ENCODE results near the gene CXCR2. TPM values are rescaled to one million over a fixed set of nuclear protein-coding genes. Genes with fewer than 3 reads are reported as not detected.

The CXCR2 gene
- total and polyA plus RNA-seq, 2 experiments from 2014 or later, result 0.52 to 1.6 TPM

GRCh38 chr2:218149848-218150440 lies 24.1 kb downstream of the CXCR2 start (continued):
- no peak for TF ChIP-seq JUNB (IDR thresholded peaks at IDR 0.05; ENCODE audit: unreplicated experiment)

- no peak for TF ChIP-seq STAT1 (IDR thresholded peaks at IDR 0.05; ENCODE audit: unreplicated experiment)
- TF ChIP-seq REST (IDR thresholded peaks at IDR 0.05; ENCODE audit: unreplicated experiment), result no peak
- no peak for TF ChIP-seq EZH2 (IDR thresholded peaks at IDR 0.05; ENCODE audit: low read depth, unreplicated experiment)
- no peak for TF ChIP-seq CTCF (conservative IDR thresholded peaks at IDR 0.05; ENCODE audit: low read depth in 2 of 2)
- TF ChIP-seq ZNF331 (CRISPR knock-in tag; IDR thresholded peaks at IDR 0.05; ENCODE audit: low read depth), result no peak
- TF ChIP-seq ETS1 (IDR thresholded peaks at IDR 0.05), result no peak
- TF ChIP-seq EZH2phosphoT487 (IDR thresholded peaks at IDR 0.05; ENCODE audit: unreplicated experiment), result no peak
- no peak for TF ChIP-seq POLR2AphosphoS5 (IDR thresholded peaks at IDR 0.05; ENCODE audit: low read depth)
- TF ChIP-seq NANOG (IDR thresholded peaks at IDR 0.05; ENCODE audit: borderline replicate concordance), result no peak
- TF ChIP-seq ZNF462 (CRISPR knock-in tag; IDR thresholded peaks at IDR 0.05), result no peak
- no peak for TF ChIP-seq ZNF114 (CRISPR knock-in tag; IDR thresholded peaks at IDR 0.05)
- Histone ChIP-seq H3K4me1 (ENCODE audit: insufficient read depth) (peaks cover 5% of the 10 kb centered on the region; the same call in 1 of the 2 replicates), H3K4me2 (no peak overlapping the region), H4K20me1 (replicated peaks; ENCODE audit: insufficient read depth) (no peaks in the 10 kb centered on the region), H3K4me3 (no peak overlapping the region), H3K9me2 (ENCODE audit: insufficient read depth) (no peaks in the 10 kb centered on the region; the same call in 1 of the 2 replicates), H3F3A (replicated peaks; ENCODE audit: low read depth) (no peaks in the 10 kb centered on the region), H3K36me3 (ENCODE audit: insufficient read depth) (no peaks in the 10 kb centered on the region), H3K79me2 (replicated peaks; ENCODE audit: insufficient read depth) (no peaks in the 10 kb centered on the region), H2AFZ (no peak overlapping the region), H3K27me3 (ENCODE audit: insufficient read depth) (no peaks in the 10 kb centered on the region), H3K27ac (ENCODE audit: low read depth) (no peak overlapping the region)
- Mint-ChIP-seq H3K4me1 (peaks cover 3% of the 10 kb centered on the region; the same call in 1 of the 3 replicates), H3K9me3 (no peaks in the 10 kb centered on the region), H3K27ac (no peak overlapping the region), H3K27me3 (ENCODE audit: insufficient read depth, low read depth, poor library complexity) (no peaks in the 10 kb centered on the region), H3K4me3 (no peak overlapping the region), H3K36me3 (ENCODE audit: low read depth) (no peaks in the 10 kb centered on the region)
- ATAC-seq (no peak), DNase-seq (ENCODE audit: low spot score) (no peak)
These were observed 26.3 kb downstream of the CXCR2 start for GRCh38 chr2:218152172-218152571.

Data from GM23338 (cell line).